Measurements from ENCODE around the gene LCORL.
"Not testable (repeated sequence)": the region's sequence is repeated elsewhere in the genome, so short reads cannot be mapped to it uniquely, and the experiment has no call there.

The LCORL gene

GRCh38 chr4:18014269-18014668 lies 7.3 kb downstream of the LCORL start:
- Histone ChIP-seq H3K4me3 (ENCODE audit: low read depth in 1 of 2, low read length in 2 of 2) (no peak overlapping the region), H3K36me3 (ENCODE audit: insufficient read depth, low read length) (no peaks in the 10 kb centered on the region), H3K9ac (ENCODE audit: low read length) (no peak overlapping the region), H3K27ac (ENCODE audit: low read depth, low read length) (no peak overlapping the region), H3K4me1 (ENCODE audit: insufficient read depth, low read length) (peaks cover 13% of the 10 kb centered on the region), H3K9me3 (ENCODE audit: low read length) (no peaks in the 10 kb centered on the region), H3K27me3 (ENCODE audit: control insufficient read depth in 1 of 2, insufficient read depth in 2 of 2, low read length in 2 of 2) (no peaks in the 10 kb centered on the region)

GRCh38 chr4:18012807-18013462 lies 8.6 kb downstream of the LCORL start:
- no peaks in the 10 kb centered on the region for H3K9me3 ChIP-seq (ENCODE audit: low read length)
- no peak overlapping the region for H3K27ac ChIP-seq (ENCODE audit: low read depth, low read length)
- H3K4me1 ChIP-seq (ENCODE audit: insufficient read depth, low read length): peaks cover 13% of the 10 kb centered on the region
- H3K27me3 ChIP-seq (ENCODE audit: control insufficient read depth in 1 of 2, insufficient read depth in 2 of 2, low read length in 2 of 2): no peaks in the 10 kb centered on the region
- H3K9ac ChIP-seq (ENCODE audit: low read length): no peak overlapping the region
- no peak overlapping the region for H3K4me3 ChIP-seq (ENCODE audit: low read depth in 1 of 2, low read length in 2 of 2)
- no peaks in the 10 kb centered on the region for H3K36me3 ChIP-seq (ENCODE audit: insufficient read depth, low read length)

GRCh38 chr4:18012134-18012806 lies 9.3 kb downstream of the LCORL start:
- no peaks in the 10 kb centered on the region for H3K9me3 ChIP-seq (ENCODE audit: low read length)
- peaks cover 13% of the 10 kb centered on the region for H3K4me1 ChIP-seq (ENCODE audit: insufficient read depth, low read length)
- no peaks in the 10 kb centered on the region for H3K27me3 ChIP-seq (ENCODE audit: control insufficient read depth in 1 of 2, insufficient read depth in 2 of 2, low read length in 2 of 2)
- no peaks in the 10 kb centered on the region for H3K36me3 ChIP-seq (ENCODE audit: insufficient read depth, low read length)
- H3K27ac ChIP-seq (ENCODE audit: low read depth, low read length): no peak overlapping the region
- H3K9ac ChIP-seq (ENCODE audit: low read length): no peak overlapping the region
- no peak overlapping the region for H3K4me3 ChIP-seq (ENCODE audit: low read depth in 1 of 2, low read length in 2 of 2)

GRCh38 chr4:18007625-18008024 lies 13.9 kb downstream of the LCORL start:
- H3K27ac ChIP-seq (ENCODE audit: low read depth, low read length): no peak overlapping the region
- H3K9ac ChIP-seq (ENCODE audit: low read length): no peak overlapping the region
- H3K27me3 ChIP-seq (ENCODE audit: control insufficient read depth in 1 of 2, insufficient read depth in 2 of 2, low read length in 2 of 2): no peaks in the 10 kb centered on the region
- peaks cover 13% of the 10 kb centered on the region for H3K4me1 ChIP-seq (ENCODE audit: insufficient read depth, low read length)
- H3K36me3 ChIP-seq (ENCODE audit: insufficient read depth, low read length): no peaks in the 10 kb centered on the region
- H3K9me3 ChIP-seq (ENCODE audit: low read length): no peaks in the 10 kb centered on the region
- H3K4me3 ChIP-seq (ENCODE audit: low read depth in 1 of 2, low read length in 2 of 2): no peak overlapping the region

- H3K4me1 ChIP-seq (ENCODE audit: insufficient read depth, low read length); H3K9ac ChIP-seq (ENCODE audit: low read length); H3K27ac ChIP-seq (ENCODE audit: low read depth, low read length): not testable (repeated sequence)
Measured at GRCh38 chr4:18006432-18006831, 15.1 kb downstream of the LCORL start.

GRCh38 chr4:17997129-17997528 lies 24.4 kb downstream of the LCORL start:
- Histone ChIP-seq H3K27ac (ENCODE audit: low read depth, low read length) (no peak overlapping the region), H3K4me1 (ENCODE audit: insufficient read depth, low read length) (no peaks in the 10 kb centered on the region), H3K36me3 (ENCODE audit: insufficient read depth, low read length) (no peaks in the 10 kb centered on the region), H3K27me3 (ENCODE audit: control insufficient read depth in 1 of 2, insufficient read depth in 2 of 2, low read length in 2 of 2) (no peaks in the 10 kb centered on the region), H3K9me3 (ENCODE audit: low read length) (no peaks in the 10 kb centered on the region), H3K9ac (ENCODE audit: low read length) (no peak overlapping the region), H3K4me3 (ENCODE audit: low read depth in 1 of 2, low read length in 2 of 2) (no peak overlapping the region)

More at GRCh38 chr4:18006432-18006831, 15.1 kb downstream of the LCORL start:
- not testable (repeated sequence) for H3K9me3 ChIP-seq (ENCODE audit: low read length); H3K4me3 ChIP-seq (ENCODE audit: low read depth in 1 of 2, low read length in 2 of 2); H3K36me3 ChIP-seq (ENCODE audit: insufficient read depth, low read length); H3K27me3 ChIP-seq (ENCODE audit: control insufficient read depth in 1 of 2, insufficient read depth in 2 of 2, low read length in 2 of 2)

- H3K36me3 ChIP-seq (ENCODE audit: insufficient read depth, low read length): no peaks in the 10 kb centered on the region
- H3K27me3 ChIP-seq (ENCODE audit: control insufficient read depth in 1 of 2, insufficient read depth in 2 of 2, low read length in 2 of 2): no peaks in the 10 kb centered on the region
Measured at GRCh38 chr4:17995165-17995564, 26.4 kb downstream of the LCORL start.

GRCh38 chr4:17985832-17986231 lies 35.7 kb downstream of the LCORL start:
- Histone ChIP-seq H3K36me3 (ENCODE audit: insufficient read depth, low read length) (no peaks in the 10 kb centered on the region), H3K9ac (ENCODE audit: low read length) (no peak overlapping the region), H3K4me3 (ENCODE audit: low read depth in 1 of 2, low read length in 2 of 2) (no peak overlapping the region), H3K27ac (ENCODE audit: low read depth, low read length) (no peak overlapping the region), H3K9me3 (ENCODE audit: low read length) (no peaks in the 10 kb centered on the region), H3K4me1 (ENCODE audit: insufficient read depth, low read length) (no peaks in the 10 kb centered on the region), H3K27me3 (ENCODE audit: control insufficient read depth in 1 of 2, insufficient read depth in 2 of 2, low read length in 2 of 2) (no peaks in the 10 kb centered on the region)

More at GRCh38 chr4:17995165-17995564, 26.4 kb downstream of the LCORL start:
- Histone ChIP-seq H3K4me1 (ENCODE audit: insufficient read depth, low read length) (no peaks in the 10 kb centered on the region), H3K27ac (ENCODE audit: low read depth, low read length) (no peak overlapping the region), H3K4me3 (ENCODE audit: low read depth in 1 of 2, low read length in 2 of 2) (no peak overlapping the region), H3K9me3 (ENCODE audit: low read length) (no peaks in the 10 kb centered on the region), H3K9ac (ENCODE audit: low read length) (no peak overlapping the region)

GRCh38 chr4:17981063-17981462 lies 40.5 kb downstream of the LCORL start:
- no peak overlapping the region for H3K27ac ChIP-seq (ENCODE audit: low read depth, low read length)
- H3K4me1 ChIP-seq (ENCODE audit: insufficient read depth, low read length): no peaks in the 10 kb centered on the region
- H3K4me3 ChIP-seq (ENCODE audit: low read depth in 1 of 2, low read length in 2 of 2): no peak overlapping the region
- H3K9me3 ChIP-seq (ENCODE audit: low read length): no peaks in the 10 kb centered on the region
- H3K36me3 ChIP-seq (ENCODE audit: insufficient read depth, low read length): no peaks in the 10 kb centered on the region
- no peak overlapping the region for H3K9ac ChIP-seq (ENCODE audit: low read length)
- H3K27me3 ChIP-seq (ENCODE audit: control insufficient read depth in 1 of 2, insufficient read depth in 2 of 2, low read length in 2 of 2): no peaks in the 10 kb centered on the region

- Histone ChIP-seq H3K9ac (ENCODE audit: low read length) (no peak overlapping the region), H3K27ac (ENCODE audit: low read depth, low read length) (no peak overlapping the region), H3K4me1 (ENCODE audit: insufficient read depth, low read length) (peaks cover 9% of the 10 kb centered on the region), H3K9me3 (ENCODE audit: low read length) (no peaks in the 10 kb centered on the region), H3K36me3 (ENCODE audit: insufficient read depth, low read length) (no peaks in the 10 kb centered on the region), H3K27me3 (ENCODE audit: control insufficient read depth in 1 of 2, insufficient read depth in 2 of 2, low read length in 2 of 2) (no peaks in the 10 kb centered on the region), H3K4me3 (ENCODE audit: low read depth in 1 of 2, low read length in 2 of 2) (no peak overlapping the region)
Measured at GRCh38 chr4:17968721-17969120, 52.8 kb downstream of the LCORL start.

- H3K9me3 ChIP-seq (ENCODE audit: low read length): no peaks in the 10 kb centered on the region
- H3K27ac ChIP-seq (ENCODE audit: low read depth, low read length): no peak overlapping the region
- peaks cover 9% of the 10 kb centered on the region for H3K4me1 ChIP-seq (ENCODE audit: insufficient read depth, low read length)
- no peaks in the 10 kb centered on the region for H3K36me3 ChIP-seq (ENCODE audit: insufficient read depth, low read length)
- no peaks in the 10 kb centered on the region for H3K27me3 ChIP-seq (ENCODE audit: control insufficient read depth in 1 of 2, insufficient read depth in 2 of 2, low read length in 2 of 2)
- no peak overlapping the region for H3K9ac ChIP-seq (ENCODE audit: low read length)
- H3K4me3 ChIP-seq (ENCODE audit: low read depth in 1 of 2, low read length in 2 of 2): no peak overlapping the region
Measured at GRCh38 chr4:17967078-17967477, 54.5 kb downstream of the LCORL start.

GRCh38 chr4:17966312-17966711 lies 55.2 kb downstream of the LCORL start:
- no peaks in the 10 kb centered on the region for H3K36me3 ChIP-seq (ENCODE audit: insufficient read depth, low read length)
- H3K27me3 ChIP-seq (ENCODE audit: control insufficient read depth in 1 of 2, insufficient read depth in 2 of 2, low read length in 2 of 2): no peaks in the 10 kb centered on the region
- peaks cover 9% of the 10 kb centered on the region for H3K4me1 ChIP-seq (ENCODE audit: insufficient read depth, low read length)
- H3K9ac ChIP-seq (ENCODE audit: low read length): no peak overlapping the region
- H3K27ac ChIP-seq (ENCODE audit: low read depth, low read length): no peak overlapping the region
- H3K9me3 ChIP-seq (ENCODE audit: low read length): no peaks in the 10 kb centered on the region
- no peak overlapping the region for H3K4me3 ChIP-seq (ENCODE audit: low read depth in 1 of 2, low read length in 2 of 2)

Measured in muscle layer of colon (tissue), 2 donors.